Measurements from ENCODE around the gene TRAPPC12.

The TRAPPC12 gene

GRCh38 chr2:3460831-3461800, 81.6 kb downstream of the TRAPPC12 start:
- no peak for DNase-seq (ENCODE audit: low read depth)
- no peak for TF ChIP-seq CTCF (conservative IDR thresholded peaks at IDR 0.05; ENCODE audit: low read length)
- H3K4me3 ChIP-seq (ENCODE audit: low read length) = no peak overlapping the region

GRCh38 chr2:3461801-3462492, 82.5 kb downstream of the TRAPPC12 start:
- TF ChIP-seq CTCF (conservative IDR thresholded peaks at IDR 0.05; ENCODE audit: low read length) = peak; percentile 98
- H3K4me3 ChIP-seq (ENCODE audit: low read length) = peak overlapping the region; percentile 24
- DNase-seq (ENCODE audit: low read depth) = peak; percentile 57

GRCh38 chr2:3462493-3463104, 83.1 kb downstream of the TRAPPC12 start:
- no peak overlapping the region for H3K4me3 ChIP-seq (ENCODE audit: low read length)
- TF ChIP-seq CTCF (conservative IDR thresholded peaks at IDR 0.05; ENCODE audit: low read length) = no peak
- no peak for DNase-seq (ENCODE audit: low read depth)

DNA sequence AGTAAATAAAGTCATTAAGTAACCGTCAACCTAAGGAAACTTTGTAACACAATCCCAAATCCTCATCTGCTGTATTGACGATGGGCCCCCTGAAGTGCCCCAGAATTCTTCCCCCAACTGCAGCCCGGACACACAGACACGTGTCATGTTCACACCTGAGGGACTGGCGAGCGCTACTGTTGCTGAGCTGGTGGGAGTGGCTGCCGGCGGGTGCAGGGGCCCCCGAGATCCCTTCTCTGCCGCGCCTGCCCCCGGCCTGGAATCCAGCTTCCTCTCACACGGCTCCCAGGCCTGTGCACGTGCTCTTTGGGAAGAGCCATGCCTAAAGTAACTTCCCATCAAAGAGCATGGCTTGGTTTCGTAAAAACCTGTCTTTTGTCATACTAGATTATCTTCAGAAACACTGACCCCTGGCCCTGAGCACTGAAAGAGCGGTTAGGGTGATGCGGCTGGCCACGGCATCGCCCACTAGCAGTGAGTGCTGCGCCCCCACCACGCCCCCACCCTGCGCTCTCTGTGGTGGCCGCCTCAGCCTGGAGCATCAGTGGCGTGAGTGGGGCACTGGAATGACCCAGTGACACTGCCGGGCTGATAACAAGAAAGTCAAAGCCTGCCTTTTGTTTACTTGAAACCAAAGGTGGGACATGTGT, 83.8 kb downstream of the TRAPPC12 start:
- H3K4me3 ChIP-seq (ENCODE audit: low read length) = no peak overlapping the region
- no peak for TF ChIP-seq CTCF (conservative IDR thresholded peaks at IDR 0.05; ENCODE audit: low read length)
- no peak for DNase-seq (ENCODE audit: low read depth)

GRCh38 chr2:3463944-3464343, 84.5 kb downstream of the TRAPPC12 start:
- no peak for TF ChIP-seq CTCF (conservative IDR thresholded peaks at IDR 0.05; ENCODE audit: low read length)
- no peak overlapping the region for H3K4me3 ChIP-seq (ENCODE audit: low read length)
- no peak for DNase-seq (ENCODE audit: low read depth)

GRCh38 chr2:3464401-3465005, 85.0 kb downstream of the TRAPPC12 start:
- no peak overlapping the region for H3K4me3 ChIP-seq (ENCODE audit: low read length)
- DNase-seq (ENCODE audit: low read depth) = no peak
- TF ChIP-seq CTCF (conservative IDR thresholded peaks at IDR 0.05; ENCODE audit: low read length) = no peak

Data from AG10803 (cell line).